K562 (cell line): ENCODE data around the gene LRRC43. TPM values are rescaled to one million over a fixed set of nuclear protein-coding genes. Genes with fewer than 3 reads are reported as not detected.

Source experiments
- CEBPG ChIP-seq, 3 experiments: fragments of 200-800 bp in 1 of 3; sonication (Bioruptor generic) in 1 of 3; sonication (generic) in 1 of 3; formaldehyde crosslinking in 1 of 3; IDR thresholded peaks in 2 of 3; conservative IDR thresholded peaks in 1 of 3; 2 replicates each; pipeline versions ENCODE4 v1.6.1 to v1.8.0; 2016 to 2022; ENCODE audit warnings: missing compliant biosample characterization in 2 of 3, missing genetic modification characterization in 2 of 3, mild to moderate bottlenecking in 1 of 3, missing genetic modification reagents in 1 of 3
- KDM5B ChIP-seq: fragments of 200-600 bp; sonication (generic); IDR thresholded peaks from 2 replicates; pipeline ENCODE4 v1.6.1; 2012; ENCODE audit warnings: low read depth, mild to moderate bottlenecking, moderate library complexity, low read length, control low read depth, inconsistent platforms; ENCODE audit not compliant: insufficient replicate concordance
- NUFIP1 ChIP-seq: fragments of 450-650 bp; IDR thresholded peaks from 2 replicates; pipeline ENCODE4 v1.6.1; 2018; ENCODE audit not compliant: partially characterized antibody
- SRSF3 ChIP-seq: fragments of 200-400 bp; formaldehyde crosslinking; IDR thresholded peaks from 2 replicates; pipeline ENCODE4 v1.6.1; 2016; ENCODE audit warnings: mild to moderate bottlenecking, low read length, moderate library complexity; ENCODE audit not compliant: insufficient read depth
- XRCC4 ChIP-seq: IDR thresholded peaks from one replicate; pipeline ENCODE4 v1.6.1; 2011; ENCODE audit not compliant: insufficient read depth, insufficient read length; ENCODE audit errors: extremely low read depth
- ZBTB8A ChIP-seq: fragments of 450-650 bp; IDR thresholded peaks from 2 replicates; pipeline ENCODE4 v1.6.1; 2018; ENCODE audit warnings: mild to moderate bottlenecking, moderate library complexity; ENCODE audit not compliant: partially characterized antibody
- polyA plus RNA-seq, 8 experiments: library from polyadenylated mRNA; depleted of rRNA in 4 of 8; stranded (reverse) in 5 of 8; unstranded in 3 of 8; fragments of >200 nt; fragmentation: Nextera tagmentation in 2 of 8; fragmentation: Illumina TruSeq in 1 of 8; extraction: Ambion mirVana in 2 of 8; extraction: Trizol in 1 of 8; gene quantifications; 2 replicates each; pipeline versions ENCODE4 v1.2.1 to v1.2.3, GENCODE V29; 2011 to 2014; ENCODE audit warnings: inconsistent platforms in 1 of 8, missing spikeins in 1 of 8
- total RNA-seq, 7 experiments: library from RNA; depleted of rRNA in 6 of 7; stranded (reverse); fragments of >200 nt in 6 of 7; fragmentation: Illumina TruSeq in 2 of 7; extraction: Trizol in 2 of 7; gene quantifications; 2 replicates each; pipeline versions ENCODE4 v1.2.1 to v1.2.3, GENCODE V29; 2011 to 2021; ENCODE audit warnings: low replicate concordance in 1 of 7
- TF ChIP-seq, protein P1 (sequence below): fragments of 450-650 bp; conservative IDR thresholded peaks from 2 replicates; pipeline ENCODE4 v1.6.1; 2016; ENCODE audit warnings: missing genetic modification characterization, low read depth, mild to moderate bottlenecking, control low read depth, missing compliant biosample characterization
- TF ChIP-seq, protein P2 (sequence below): fragments of 450-650 bp; IDR thresholded peaks from 2 replicates; pipeline ENCODE4 v1.6.1; 2016; ENCODE audit warnings: mild to moderate bottlenecking, moderate library complexity
- TF ChIP-seq, protein P3 (sequence below): fragments of 450-650 bp; formaldehyde crosslinking; IDR thresholded peaks from 2 replicates; pipeline ENCODE4 v1.4.0; 2020; ENCODE audit warnings: mild to moderate bottlenecking, moderate library complexity

LRRC43 gene
- total and polyA plus RNA-seq, 9 of the 15 experiments (the other 6 are each of a cell fraction or from before 2014, with no cell fraction given): 0.19 TPM; not detected in 8

DNA sequence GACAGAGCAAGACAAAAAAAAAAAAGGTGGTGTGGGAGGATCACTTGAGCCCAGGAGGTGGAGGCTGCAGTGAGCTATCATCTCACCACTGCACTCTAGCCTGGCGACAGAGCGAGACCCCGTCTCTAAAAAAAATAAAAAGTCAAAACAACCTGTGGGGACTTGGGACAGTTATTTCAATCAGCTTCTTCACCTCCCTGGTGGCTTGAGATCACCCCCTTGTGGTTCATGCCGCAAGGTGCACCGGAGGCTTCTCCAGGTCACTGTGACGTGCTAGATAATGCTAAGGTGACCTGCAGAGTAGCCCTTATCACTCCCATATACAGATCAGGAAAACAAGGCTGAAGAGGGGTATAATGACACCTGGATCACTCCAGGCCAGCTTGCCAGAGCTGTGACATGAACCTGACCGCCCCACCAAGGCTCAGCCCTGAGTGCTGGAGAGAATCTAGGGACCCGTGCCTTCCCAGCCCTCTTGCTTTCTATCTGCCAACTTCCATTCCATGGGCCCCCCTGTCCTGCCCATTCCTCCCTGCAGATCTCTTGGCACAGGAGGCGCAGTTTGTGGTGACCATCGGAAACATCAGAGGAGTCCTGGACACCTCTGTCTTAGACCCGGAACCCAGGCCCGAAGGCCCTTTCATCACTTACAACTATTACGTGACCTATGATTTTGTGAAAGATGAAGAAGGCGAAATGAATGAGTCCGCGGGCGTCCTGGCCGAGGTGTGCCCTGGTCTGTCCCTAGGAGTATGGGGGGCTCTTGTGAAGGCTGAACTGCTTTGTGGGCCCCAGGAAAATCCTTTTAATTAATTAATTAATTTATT is 8.1 kb downstream of the LRRC43 start (continued):
- TF ChIP-seq, protein P1, sequence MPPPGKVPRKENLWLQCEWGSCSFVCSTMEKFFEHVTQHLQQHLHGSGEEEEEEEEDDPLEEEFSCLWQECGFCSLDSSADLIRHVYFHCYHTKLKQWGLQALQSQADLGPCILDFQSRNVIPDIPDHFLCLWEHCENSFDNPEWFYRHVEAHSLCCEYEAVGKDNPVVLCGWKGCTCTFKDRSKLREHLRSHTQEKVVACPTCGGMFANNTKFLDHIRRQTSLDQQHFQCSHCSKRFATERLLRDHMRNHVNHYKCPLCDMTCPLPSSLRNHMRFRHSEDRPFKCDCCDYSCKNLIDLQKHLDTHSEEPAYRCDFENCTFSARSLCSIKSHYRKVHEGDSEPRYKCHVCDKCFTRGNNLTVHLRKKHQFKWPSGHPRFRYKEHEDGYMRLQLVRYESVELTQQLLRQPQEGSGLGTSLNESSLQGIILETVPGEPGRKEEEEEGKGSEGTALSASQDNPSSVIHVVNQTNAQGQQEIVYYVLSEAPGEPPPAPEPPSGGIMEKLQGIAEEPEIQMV (tag): no peak
- TF ChIP-seq, protein P2, sequence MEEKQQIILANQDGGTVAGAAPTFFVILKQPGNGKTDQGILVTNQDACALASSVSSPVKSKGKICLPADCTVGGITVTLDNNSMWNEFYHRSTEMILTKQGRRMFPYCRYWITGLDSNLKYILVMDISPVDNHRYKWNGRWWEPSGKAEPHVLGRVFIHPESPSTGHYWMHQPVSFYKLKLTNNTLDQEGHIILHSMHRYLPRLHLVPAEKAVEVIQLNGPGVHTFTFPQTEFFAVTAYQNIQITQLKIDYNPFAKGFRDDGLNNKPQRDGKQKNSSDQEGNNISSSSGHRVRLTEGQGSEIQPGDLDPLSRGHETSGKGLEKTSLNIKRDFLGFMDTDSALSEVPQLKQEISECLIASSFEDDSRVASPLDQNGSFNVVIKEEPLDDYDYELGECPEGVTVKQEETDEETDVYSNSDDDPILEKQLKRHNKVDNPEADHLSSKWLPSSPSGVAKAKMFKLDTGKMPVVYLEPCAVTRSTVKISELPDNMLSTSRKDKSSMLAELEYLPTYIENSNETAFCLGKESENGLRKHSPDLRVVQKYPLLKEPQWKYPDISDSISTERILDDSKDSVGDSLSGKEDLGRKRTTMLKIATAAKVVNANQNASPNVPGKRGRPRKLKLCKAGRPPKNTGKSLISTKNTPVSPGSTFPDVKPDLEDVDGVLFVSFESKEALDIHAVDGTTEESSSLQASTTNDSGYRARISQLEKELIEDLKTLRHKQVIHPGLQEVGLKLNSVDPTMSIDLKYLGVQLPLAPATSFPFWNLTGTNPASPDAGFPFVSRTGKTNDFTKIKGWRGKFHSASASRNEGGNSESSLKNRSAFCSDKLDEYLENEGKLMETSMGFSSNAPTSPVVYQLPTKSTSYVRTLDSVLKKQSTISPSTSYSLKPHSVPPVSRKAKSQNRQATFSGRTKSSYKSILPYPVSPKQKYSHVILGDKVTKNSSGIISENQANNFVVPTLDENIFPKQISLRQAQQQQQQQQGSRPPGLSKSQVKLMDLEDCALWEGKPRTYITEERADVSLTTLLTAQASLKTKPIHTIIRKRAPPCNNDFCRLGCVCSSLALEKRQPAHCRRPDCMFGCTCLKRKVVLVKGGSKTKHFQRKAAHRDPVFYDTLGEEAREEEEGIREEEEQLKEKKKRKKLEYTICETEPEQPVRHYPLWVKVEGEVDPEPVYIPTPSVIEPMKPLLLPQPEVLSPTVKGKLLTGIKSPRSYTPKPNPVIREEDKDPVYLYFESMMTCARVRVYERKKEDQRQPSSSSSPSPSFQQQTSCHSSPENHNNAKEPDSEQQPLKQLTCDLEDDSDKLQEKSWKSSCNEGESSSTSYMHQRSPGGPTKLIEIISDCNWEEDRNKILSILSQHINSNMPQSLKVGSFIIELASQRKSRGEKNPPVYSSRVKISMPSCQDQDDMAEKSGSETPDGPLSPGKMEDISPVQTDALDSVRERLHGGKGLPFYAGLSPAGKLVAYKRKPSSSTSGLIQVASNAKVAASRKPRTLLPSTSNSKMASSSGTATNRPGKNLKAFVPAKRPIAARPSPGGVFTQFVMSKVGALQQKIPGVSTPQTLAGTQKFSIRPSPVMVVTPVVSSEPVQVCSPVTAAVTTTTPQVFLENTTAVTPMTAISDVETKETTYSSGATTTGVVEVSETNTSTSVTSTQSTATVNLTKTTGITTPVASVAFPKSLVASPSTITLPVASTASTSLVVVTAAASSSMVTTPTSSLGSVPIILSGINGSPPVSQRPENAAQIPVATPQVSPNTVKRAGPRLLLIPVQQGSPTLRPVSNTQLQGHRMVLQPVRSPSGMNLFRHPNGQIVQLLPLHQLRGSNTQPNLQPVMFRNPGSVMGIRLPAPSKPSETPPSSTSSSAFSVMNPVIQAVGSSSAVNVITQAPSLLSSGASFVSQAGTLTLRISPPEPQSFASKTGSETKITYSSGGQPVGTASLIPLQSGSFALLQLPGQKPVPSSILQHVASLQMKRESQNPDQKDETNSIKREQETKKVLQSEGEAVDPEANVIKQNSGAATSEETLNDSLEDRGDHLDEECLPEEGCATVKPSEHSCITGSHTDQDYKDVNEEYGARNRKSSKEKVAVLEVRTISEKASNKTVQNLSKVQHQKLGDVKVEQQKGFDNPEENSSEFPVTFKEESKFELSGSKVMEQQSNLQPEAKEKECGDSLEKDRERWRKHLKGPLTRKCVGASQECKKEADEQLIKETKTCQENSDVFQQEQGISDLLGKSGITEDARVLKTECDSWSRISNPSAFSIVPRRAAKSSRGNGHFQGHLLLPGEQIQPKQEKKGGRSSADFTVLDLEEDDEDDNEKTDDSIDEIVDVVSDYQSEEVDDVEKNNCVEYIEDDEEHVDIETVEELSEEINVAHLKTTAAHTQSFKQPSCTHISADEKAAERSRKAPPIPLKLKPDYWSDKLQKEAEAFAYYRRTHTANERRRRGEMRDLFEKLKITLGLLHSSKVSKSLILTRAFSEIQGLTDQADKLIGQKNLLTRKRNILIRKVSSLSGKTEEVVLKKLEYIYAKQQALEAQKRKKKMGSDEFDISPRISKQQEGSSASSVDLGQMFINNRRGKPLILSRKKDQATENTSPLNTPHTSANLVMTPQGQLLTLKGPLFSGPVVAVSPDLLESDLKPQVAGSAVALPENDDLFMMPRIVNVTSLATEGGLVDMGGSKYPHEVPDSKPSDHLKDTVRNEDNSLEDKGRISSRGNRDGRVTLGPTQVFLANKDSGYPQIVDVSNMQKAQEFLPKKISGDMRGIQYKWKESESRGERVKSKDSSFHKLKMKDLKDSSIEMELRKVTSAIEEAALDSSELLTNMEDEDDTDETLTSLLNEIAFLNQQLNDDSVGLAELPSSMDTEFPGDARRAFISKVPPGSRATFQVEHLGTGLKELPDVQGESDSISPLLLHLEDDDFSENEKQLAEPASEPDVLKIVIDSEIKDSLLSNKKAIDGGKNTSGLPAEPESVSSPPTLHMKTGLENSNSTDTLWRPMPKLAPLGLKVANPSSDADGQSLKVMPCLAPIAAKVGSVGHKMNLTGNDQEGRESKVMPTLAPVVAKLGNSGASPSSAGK: no peak
- no peak for TF ChIP-seq NUFIP1
- TF ChIP-seq, protein P3, sequence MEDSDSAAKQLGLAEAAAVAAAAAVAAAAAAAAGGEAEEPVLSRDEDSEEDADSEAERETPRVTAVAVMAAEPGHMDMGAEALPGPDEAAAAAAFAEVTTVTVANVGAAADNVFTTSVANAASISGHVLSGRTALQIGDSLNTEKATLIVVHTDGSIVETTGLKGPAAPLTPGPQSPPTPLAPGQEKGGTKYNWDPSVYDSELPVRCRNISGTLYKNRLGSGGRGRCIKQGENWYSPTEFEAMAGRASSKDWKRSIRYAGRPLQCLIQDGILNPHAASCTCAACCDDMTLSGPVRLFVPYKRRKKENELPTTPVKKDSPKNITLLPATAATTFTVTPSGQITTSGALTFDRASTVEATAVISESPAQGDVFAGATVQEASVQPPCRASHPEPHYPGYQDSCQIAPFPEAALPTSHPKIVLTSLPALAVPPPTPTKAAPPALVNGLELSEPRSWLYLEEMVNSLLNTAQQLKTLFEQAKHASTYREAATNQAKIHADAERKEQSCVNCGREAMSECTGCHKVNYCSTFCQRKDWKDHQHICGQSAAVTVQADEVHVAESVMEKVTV (CRISPR knock-in tag): peak; percentile 51
- TF ChIP-seq ZBTB8A: no peak
- TF ChIP-seq KDM5B: no peak
- TF ChIP-seq XRCC4: no peak
- TF ChIP-seq SRSF3: no peak
- no peak for TF ChIP-seq CEBPG (CRISPR knock-in tag; IDR thresholded peaks at IDR 0.05)
- no peak for TF ChIP-seq CEBPG (tag; conservative IDR thresholded peaks at IDR 0.05 in 1 of 2, IDR thresholded peaks at IDR 0.05 in 1 of 2)
